GM23248 (cell line): Measurements from ENCODE around the gene TH.

ENCODE experiments used
- EZH2 ChIP-seq: fragments of 200-600 bp; sonication (generic); IDR thresholded peaks from 2 replicates; pipeline ENCODE4 v1.6.1; 2018; ENCODE audit warnings: antibody characterized with exemption, mild to moderate bottlenecking; ENCODE audit not compliant: insufficient read depth, poor library complexity, severe bottlenecking
- EZH2phosphoT487 ChIP-seq: fragments of 200-600 bp; sonication (generic); IDR thresholded peaks from 2 replicates; pipeline ENCODE4 v1.6.1; 2018; ENCODE audit warnings: antibody characterized with exemption, moderate library complexity, mild to moderate bottlenecking, low read depth; ENCODE audit not compliant: insufficient read depth

GRCh38 chr11:2142762-2143202 is 28.8 kb downstream of the TH start:
- TF ChIP-seq EZH2 (no peak), EZH2phosphoT487 (no peak)
